ENCODE data around the gene ZFPM1. TPM values are rescaled to one million over a fixed set of nuclear protein-coding genes. Genes with fewer than 3 reads are reported as not detected.

ZFPM1 gene
- total RNA-seq, 1 experiment from 2014 or later, result 0.75 TPM

- H2AFZ ChIP-seq (ENCODE audit: low read length), result no peak overlapping the region
Measured at GRCh38 chr16:88506723-88507122, 53.6 kb downstream of the ZFPM1 start.

DNA sequence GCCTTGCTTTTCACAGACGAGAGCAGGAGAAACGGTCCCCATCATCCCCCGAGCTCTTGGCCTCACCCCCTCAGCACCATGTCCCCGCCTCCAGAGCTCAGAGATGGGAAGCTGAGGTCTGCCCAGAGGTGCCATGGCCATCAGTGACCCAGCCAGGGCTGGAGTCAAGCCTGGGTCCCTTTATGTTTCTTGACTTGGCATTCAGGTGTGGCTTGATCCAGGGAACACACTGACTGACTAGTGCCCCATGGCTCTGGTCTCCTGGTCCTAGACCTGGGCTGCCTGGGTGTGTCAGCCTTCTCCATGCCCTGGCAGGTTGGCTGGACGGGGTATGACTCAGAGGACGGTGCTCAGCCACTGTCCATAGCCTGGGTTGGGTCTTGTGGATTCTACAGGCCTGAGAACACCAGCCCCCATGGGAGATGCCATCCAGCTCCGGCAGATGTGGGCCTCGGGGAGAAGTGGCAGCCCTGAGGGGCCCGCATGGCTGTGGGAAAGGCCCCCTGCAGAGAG, 54.2 kb downstream of the ZFPM1 start:
- Histone ChIP-seq H3K9me3 (ENCODE audit: low read length) (no peaks in the 10 kb centered on the region), H3K27ac (ENCODE audit: low read length) (no peak overlapping the region), H3K9me2 (replicated peaks; ENCODE audit: insufficient read depth, low read length) (no peaks in the 10 kb centered on the region), H2AFZ (ENCODE audit: low read length) (no peak overlapping the region), H3K36me3 (ENCODE audit: insufficient read depth, low read length) (no peaks in the 10 kb centered on the region), H3K27me3 (ENCODE audit: low read length) (no peaks in the 10 kb centered on the region), H3K79me2 (ENCODE audit: low read length) (no peaks in the 10 kb centered on the region), H3K4me3 (ENCODE audit: low read length) (no peak overlapping the region), H4K20me1 (ENCODE audit: insufficient read depth, low read depth, low read length) (no peaks in the 10 kb centered on the region), H3K4me2 (ENCODE audit: low read depth, low read length, poor library complexity, severe bottlenecking) (no peak overlapping the region), H3K9ac (ENCODE audit: low read length) (no peak overlapping the region), H3K4me1 (ENCODE audit: low read length) (no peaks in the 10 kb centered on the region)
- no peak for DNase-seq

More at GRCh38 chr16:88506723-88507122, 53.6 kb downstream of the ZFPM1 start:
- H4K20me1 ChIP-seq (ENCODE audit: insufficient read depth, low read depth, low read length), result no peaks in the 10 kb centered on the region
- H3K9me2 ChIP-seq (replicated peaks; ENCODE audit: insufficient read depth, low read length), result no peaks in the 10 kb centered on the region
- no peak overlapping the region for H3K4me3 ChIP-seq (ENCODE audit: low read length)
- no peaks in the 10 kb centered on the region for H3K9me3 ChIP-seq (ENCODE audit: low read length)
- H3K27me3 ChIP-seq (ENCODE audit: low read length), result no peaks in the 10 kb centered on the region
- no peaks in the 10 kb centered on the region for H3K36me3 ChIP-seq (ENCODE audit: insufficient read depth, low read length)
- H3K79me2 ChIP-seq (ENCODE audit: low read length), result no peaks in the 10 kb centered on the region
- no peak overlapping the region for H3K27ac ChIP-seq (ENCODE audit: low read length)
- H3K4me1 ChIP-seq (ENCODE audit: low read length), result no peaks in the 10 kb centered on the region
- H3K9ac ChIP-seq (ENCODE audit: low read length), result no peak overlapping the region
- no peak overlapping the region for H3K4me2 ChIP-seq (ENCODE audit: low read depth, low read length, poor library complexity, severe bottlenecking)
- no peak for DNase-seq

GRCh38 chr16:88508376-88508867, 55.3 kb downstream of the ZFPM1 start:
- Histone ChIP-seq H3K9me3 (ENCODE audit: low read length) (no peaks in the 10 kb centered on the region), H2AFZ (ENCODE audit: low read length) (no peak overlapping the region), H3K9ac (ENCODE audit: low read length) (no peak overlapping the region), H3K4me1 (ENCODE audit: low read length) (no peaks in the 10 kb centered on the region), H3K36me3 (ENCODE audit: insufficient read depth, low read length) (no peaks in the 10 kb centered on the region), H3K4me3 (ENCODE audit: low read length) (no peak overlapping the region), H3K27me3 (ENCODE audit: low read length) (no peaks in the 10 kb centered on the region), H3K79me2 (ENCODE audit: low read length) (no peaks in the 10 kb centered on the region), H3K27ac (ENCODE audit: low read length) (no peak overlapping the region), H3K9me2 (replicated peaks; ENCODE audit: insufficient read depth, low read length) (no peaks in the 10 kb centered on the region), H4K20me1 (ENCODE audit: insufficient read depth, low read depth, low read length) (no peaks in the 10 kb centered on the region), H3K4me2 (ENCODE audit: low read depth, low read length, poor library complexity, severe bottlenecking) (no peak overlapping the region)
- DNase-seq, result no peak

- H3K4me3 ChIP-seq (ENCODE audit: low read length), result no peak overlapping the region
- no peaks in the 10 kb centered on the region for H3K79me2 ChIP-seq (ENCODE audit: low read length)
- no peaks in the 10 kb centered on the region for H3K4me1 ChIP-seq (ENCODE audit: low read length)
- H4K20me1 ChIP-seq (ENCODE audit: insufficient read depth, low read depth, low read length), result no peaks in the 10 kb centered on the region
- H3K27me3 ChIP-seq (ENCODE audit: low read length), result no peaks in the 10 kb centered on the region
- no peak overlapping the region for H3K4me2 ChIP-seq (ENCODE audit: low read depth, low read length, poor library complexity, severe bottlenecking)
- no peak overlapping the region for H3K27ac ChIP-seq (ENCODE audit: low read length)
- DNase-seq, result no peak
- H2AFZ ChIP-seq (ENCODE audit: low read length), result no peak overlapping the region
- no peak overlapping the region for H3K9ac ChIP-seq (ENCODE audit: low read length)
- H3K36me3 ChIP-seq (ENCODE audit: insufficient read depth, low read length), result no peaks in the 10 kb centered on the region
- no peaks in the 10 kb centered on the region for H3K9me2 ChIP-seq (replicated peaks; ENCODE audit: insufficient read depth, low read length)
- H3K9me3 ChIP-seq (ENCODE audit: low read length), result no peaks in the 10 kb centered on the region
Measured at GRCh38 chr16:88508868-88509748, 56.0 kb downstream of the ZFPM1 start.

DNA sequence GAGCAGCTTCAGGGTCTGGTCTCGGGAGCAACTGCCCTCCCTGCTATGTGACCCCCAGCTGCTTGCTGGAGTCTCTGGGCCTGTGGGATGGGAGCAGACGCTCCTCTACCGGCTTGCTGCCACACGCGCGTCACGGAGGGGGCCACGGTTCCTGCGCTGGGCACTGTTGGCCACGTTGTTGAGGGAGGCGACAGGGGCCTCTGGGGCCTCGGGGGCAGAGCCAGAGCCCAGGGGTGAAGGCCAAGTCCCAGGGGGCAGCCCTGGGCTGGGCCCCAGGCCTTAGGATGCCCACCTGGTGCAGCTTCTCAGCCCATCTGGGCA, 56.6 kb downstream of the ZFPM1 start:
- H4K20me1 ChIP-seq (ENCODE audit: insufficient read depth, low read depth, low read length), result no peaks in the 10 kb centered on the region
- no peaks in the 10 kb centered on the region for H3K27me3 ChIP-seq (ENCODE audit: low read length)
- H3K9me3 ChIP-seq (ENCODE audit: low read length), result no peaks in the 10 kb centered on the region
- H3K36me3 ChIP-seq (ENCODE audit: insufficient read depth, low read length), result no peaks in the 10 kb centered on the region
- no peak for DNase-seq
- H3K9ac ChIP-seq (ENCODE audit: low read length), result no peak overlapping the region
- H3K27ac ChIP-seq (ENCODE audit: low read length), result no peak overlapping the region
- H3K9me2 ChIP-seq (replicated peaks; ENCODE audit: insufficient read depth, low read length), result no peaks in the 10 kb centered on the region
- no peaks in the 10 kb centered on the region for H3K4me1 ChIP-seq (ENCODE audit: low read length)
- no peak overlapping the region for H2AFZ ChIP-seq (ENCODE audit: low read length)
- H3K4me3 ChIP-seq (ENCODE audit: low read length), result no peak overlapping the region
- H3K4me2 ChIP-seq (ENCODE audit: low read depth, low read length, poor library complexity, severe bottlenecking), result no peak overlapping the region
- H3K79me2 ChIP-seq (ENCODE audit: low read length), result no peaks in the 10 kb centered on the region

DNA sequence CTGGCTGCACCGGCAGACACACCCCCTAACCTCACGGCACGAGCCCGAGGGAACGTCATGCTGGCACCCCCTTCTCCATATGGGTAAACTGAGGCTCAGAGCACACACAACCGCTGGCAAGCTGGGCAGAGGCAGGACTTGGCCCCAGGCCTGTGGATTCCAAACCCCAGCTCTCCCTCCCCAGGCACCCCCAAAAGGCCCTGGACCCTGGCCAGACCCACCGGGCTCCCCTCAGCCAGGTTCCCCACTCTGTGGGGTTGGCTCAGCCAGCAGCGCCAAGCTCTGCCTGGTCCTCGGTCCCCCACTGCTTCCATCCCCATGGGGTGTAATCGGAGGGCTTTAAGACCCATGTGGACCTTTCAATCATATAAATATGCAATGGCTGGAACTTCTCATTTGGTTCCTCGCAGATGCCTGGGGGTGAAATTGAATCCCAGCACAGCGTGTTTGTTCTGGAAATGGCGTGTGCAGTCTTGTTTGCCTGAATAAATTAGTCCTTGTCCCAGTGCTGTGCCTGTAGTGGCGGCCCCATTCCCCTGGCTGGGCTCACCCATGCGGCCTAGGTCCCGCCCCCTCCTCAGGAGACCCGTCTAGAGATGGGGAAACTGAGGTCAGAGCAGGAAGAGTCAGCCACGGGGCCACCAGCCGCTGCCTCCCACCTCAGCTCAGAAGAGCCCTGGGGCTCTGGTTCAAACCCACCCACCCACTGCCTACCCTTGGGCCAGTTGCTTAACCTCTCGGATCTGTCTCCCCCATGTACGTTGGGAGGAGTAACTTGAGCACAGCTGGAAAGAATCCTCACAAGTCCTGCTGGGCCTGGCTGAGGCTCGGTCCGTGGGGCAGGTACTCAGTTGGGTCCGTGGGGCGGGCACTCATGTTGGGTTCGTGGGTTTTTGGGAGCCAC, 57.3 kb downstream of the ZFPM1 start:
- no peaks in the 10 kb centered on the region for H3K9me3 ChIP-seq (ENCODE audit: low read length)
- no peak overlapping the region for H3K4me2 ChIP-seq (ENCODE audit: low read depth, low read length, poor library complexity, severe bottlenecking)
- H3K4me3 ChIP-seq (ENCODE audit: low read length), result no peak overlapping the region
- no peaks in the 10 kb centered on the region for H3K4me1 ChIP-seq (ENCODE audit: low read length)
- H3K9ac ChIP-seq (ENCODE audit: low read length), result no peak overlapping the region
- H3K9me2 ChIP-seq (replicated peaks; ENCODE audit: insufficient read depth, low read length), result no peaks in the 10 kb centered on the region
- no peaks in the 10 kb centered on the region for H3K27me3 ChIP-seq (ENCODE audit: low read length)
- no peaks in the 10 kb centered on the region for H3K36me3 ChIP-seq (ENCODE audit: insufficient read depth, low read length)
- no peak overlapping the region for H3K27ac ChIP-seq (ENCODE audit: low read length)
- H2AFZ ChIP-seq (ENCODE audit: low read length), result no peak overlapping the region
- H3K79me2 ChIP-seq (ENCODE audit: low read length), result no peaks in the 10 kb centered on the region
- H4K20me1 ChIP-seq (ENCODE audit: insufficient read depth, low read depth, low read length), result no peaks in the 10 kb centered on the region
- no peak for DNase-seq

GRCh38 chr16:88511060-88511459, 58.0 kb downstream of the ZFPM1 start:
- no peaks in the 10 kb centered on the region for H3K4me1 ChIP-seq (ENCODE audit: low read length)
- no peak overlapping the region for H3K27ac ChIP-seq (ENCODE audit: low read length)
- no peak overlapping the region for H3K4me2 ChIP-seq (ENCODE audit: low read depth, low read length, poor library complexity, severe bottlenecking)
- no peak overlapping the region for H3K4me3 ChIP-seq (ENCODE audit: low read length)
- no peaks in the 10 kb centered on the region for H3K9me3 ChIP-seq (ENCODE audit: low read length)
- H3K79me2 ChIP-seq (ENCODE audit: low read length), result no peaks in the 10 kb centered on the region
- H2AFZ ChIP-seq (ENCODE audit: low read length), result no peak overlapping the region
- DNase-seq, result no peak
- H3K27me3 ChIP-seq (ENCODE audit: low read length), result no peaks in the 10 kb centered on the region
- H3K9me2 ChIP-seq (replicated peaks; ENCODE audit: insufficient read depth, low read length), result no peaks in the 10 kb centered on the region
- H3K36me3 ChIP-seq (ENCODE audit: insufficient read depth, low read length), result no peaks in the 10 kb centered on the region
- H4K20me1 ChIP-seq (ENCODE audit: insufficient read depth, low read depth, low read length), result no peaks in the 10 kb centered on the region
- no peak overlapping the region for H3K9ac ChIP-seq (ENCODE audit: low read length)

DNA sequence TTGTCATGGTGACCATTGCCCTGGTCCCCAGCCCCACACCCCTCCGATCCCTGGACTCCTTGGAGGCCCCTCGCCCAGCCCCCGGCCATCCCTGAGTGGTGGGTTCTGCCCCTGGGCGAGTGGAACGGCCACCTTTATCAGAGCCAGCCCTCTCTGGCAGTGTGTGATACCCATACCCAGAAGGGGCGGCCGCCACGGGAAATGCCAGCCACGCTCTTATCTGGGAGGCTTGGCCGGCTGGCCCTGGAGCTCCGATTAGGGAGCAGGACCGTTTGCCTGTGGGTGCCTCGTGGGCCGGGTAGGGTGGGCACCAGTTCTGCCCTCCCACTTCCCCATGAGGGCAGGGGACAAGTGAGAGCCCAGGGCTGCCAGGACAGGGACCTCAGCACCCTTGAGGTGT, 58.8 kb downstream of the ZFPM1 start:
- no peaks in the 10 kb centered on the region for H3K79me2 ChIP-seq (ENCODE audit: low read length)
- H3K9me2 ChIP-seq (replicated peaks; ENCODE audit: insufficient read depth, low read length), result no peaks in the 10 kb centered on the region
- DNase-seq, result no peak
- no peak overlapping the region for H3K4me3 ChIP-seq (ENCODE audit: low read length)
- no peak overlapping the region for H2AFZ ChIP-seq (ENCODE audit: low read length)
- no peak overlapping the region for H3K27ac ChIP-seq (ENCODE audit: low read length)
- no peak overlapping the region for H3K4me2 ChIP-seq (ENCODE audit: low read depth, low read length, poor library complexity, severe bottlenecking)
- no peaks in the 10 kb centered on the region for H4K20me1 ChIP-seq (ENCODE audit: insufficient read depth, low read depth, low read length)
- H3K36me3 ChIP-seq (ENCODE audit: insufficient read depth, low read length), result no peaks in the 10 kb centered on the region
- H3K27me3 ChIP-seq (ENCODE audit: low read length), result no peaks in the 10 kb centered on the region
- H3K4me1 ChIP-seq (ENCODE audit: low read length), result no peaks in the 10 kb centered on the region
- no peaks in the 10 kb centered on the region for H3K9me3 ChIP-seq (ENCODE audit: low read length)
- H3K9ac ChIP-seq (ENCODE audit: low read length), result no peak overlapping the region

Measured in Karpas-422 (cell line).